ENCODE results near the gene CEP68. TPM values are rescaled to one million over a fixed set of nuclear protein-coding genes. Genes with fewer than 3 reads are reported as not detected.
"Not testable (repeated sequence)": the region's sequence is repeated elsewhere in the genome, so short reads cannot be mapped to it uniquely, and the experiment has no call there.

CEP68 gene
- total RNA-seq, 1 donor from 2014 or later: 25.0 TPM

DNA sequence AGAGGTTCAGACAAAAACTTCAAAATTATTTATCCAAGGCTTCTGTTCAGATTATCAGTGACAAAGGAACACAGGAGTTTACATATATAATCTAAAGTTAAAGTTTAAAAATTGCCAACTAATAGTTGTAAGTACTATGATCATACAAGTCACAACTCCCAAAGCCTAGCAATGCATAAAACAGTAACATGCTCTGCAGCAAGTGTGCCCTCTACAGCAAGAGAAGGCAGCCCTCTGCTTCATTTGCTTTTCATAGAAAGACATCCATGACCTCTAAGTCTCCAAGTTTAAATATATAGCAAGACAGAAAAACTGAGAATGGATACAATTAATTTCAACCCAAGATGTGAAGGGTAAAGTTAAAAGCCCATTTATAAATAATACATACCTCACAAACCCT, 60.4 kb downstream of the CEP68 start:
- H3K36me3 ChIP-seq: no peaks in the 10 kb centered on the region
- no peak for DNase-seq (ENCODE audit: extremely low spot score in 2 of 2)
- H3K4me1 ChIP-seq: peaks cover 92% of the 10 kb centered on the region
- no peaks in the 10 kb centered on the region for H3K9me3 ChIP-seq
- H3K27ac ChIP-seq: no peak overlapping the region
- intact Hi-C loops (cut with DNase I): no loop called here
- H3K27me3 ChIP-seq: no peaks in the 10 kb centered on the region
- H3K4me3 ChIP-seq: no peak overlapping the region
- TF ChIP-seq POLR2A (IDR thresholded peaks at IDR 0.05) (no peak), POLR2AphosphoS5 (IDR thresholded peaks at IDR 0.05; ENCODE audit: insufficient read depth in 1 of 2, low read depth in 1 of 2) (no peak)
- TF ChIP-seq, protein P1, sequence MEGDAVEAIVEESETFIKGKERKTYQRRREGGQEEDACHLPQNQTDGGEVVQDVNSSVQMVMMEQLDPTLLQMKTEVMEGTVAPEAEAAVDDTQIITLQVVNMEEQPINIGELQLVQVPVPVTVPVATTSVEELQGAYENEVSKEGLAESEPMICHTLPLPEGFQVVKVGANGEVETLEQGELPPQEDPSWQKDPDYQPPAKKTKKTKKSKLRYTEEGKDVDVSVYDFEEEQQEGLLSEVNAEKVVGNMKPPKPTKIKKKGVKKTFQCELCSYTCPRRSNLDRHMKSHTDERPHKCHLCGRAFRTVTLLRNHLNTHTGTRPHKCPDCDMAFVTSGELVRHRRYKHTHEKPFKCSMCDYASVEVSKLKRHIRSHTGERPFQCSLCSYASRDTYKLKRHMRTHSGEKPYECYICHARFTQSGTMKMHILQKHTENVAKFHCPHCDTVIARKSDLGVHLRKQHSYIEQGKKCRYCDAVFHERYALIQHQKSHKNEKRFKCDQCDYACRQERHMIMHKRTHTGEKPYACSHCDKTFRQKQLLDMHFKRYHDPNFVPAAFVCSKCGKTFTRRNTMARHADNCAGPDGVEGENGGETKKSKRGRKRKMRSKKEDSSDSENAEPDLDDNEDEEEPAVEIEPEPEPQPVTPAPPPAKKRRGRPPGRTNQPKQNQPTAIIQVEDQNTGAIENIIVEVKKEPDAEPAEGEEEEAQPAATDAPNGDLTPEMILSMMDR (IDR thresholded peaks at IDR 0.05): no peak

DNA sequence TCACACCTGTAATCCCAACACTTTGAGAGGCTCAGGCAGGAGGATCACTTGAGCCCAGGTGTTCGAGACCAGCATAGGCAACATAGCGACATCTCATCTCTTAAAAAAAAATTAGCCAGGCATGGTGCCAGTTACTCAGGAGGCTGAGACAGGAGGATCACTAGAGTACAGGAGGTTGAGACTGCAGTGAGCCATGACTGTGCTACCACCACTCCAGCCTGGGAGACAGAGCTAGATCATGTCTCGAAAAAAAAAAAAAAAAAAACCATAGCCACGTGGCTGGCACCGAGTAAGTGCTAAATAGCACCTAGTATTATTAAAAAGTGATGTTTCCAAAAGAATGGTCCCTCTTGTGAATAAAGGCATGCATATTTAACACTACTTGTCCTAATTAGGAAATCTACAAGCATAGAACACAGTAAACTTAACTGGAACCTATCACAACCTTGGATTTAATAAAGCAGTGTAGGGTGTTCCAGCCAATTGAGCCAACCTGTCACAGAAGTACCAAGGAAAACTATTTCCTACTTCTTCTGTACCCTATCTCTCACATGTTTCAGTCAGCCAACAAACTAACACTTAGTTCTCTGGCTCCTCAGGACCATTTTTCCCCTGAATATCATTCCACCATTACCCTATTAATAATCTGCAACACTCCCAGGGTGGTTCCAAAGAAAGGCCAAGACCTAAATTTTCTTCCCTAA, 64.9 kb downstream of the CEP68 start:
- Histone ChIP-seq H3K36me3 (no peaks in the 10 kb centered on the region), H3K27ac (no peak overlapping the region), H3K27me3 (no peaks in the 10 kb centered on the region), H3K4me1 (peaks cover 96% of the 10 kb centered on the region), H3K9me3 (no peaks in the 10 kb centered on the region), H3K4me3 (no peak overlapping the region)
- DNase-seq (ENCODE audit: extremely low spot score in 2 of 2): no peak
- intact Hi-C loops (cut with DNase I): no loop called here
- TF ChIP-seq, protein P1 (IDR thresholded peaks at IDR 0.05): no peak
- TF ChIP-seq POLR2AphosphoS5 (IDR thresholded peaks at IDR 0.05; ENCODE audit: insufficient read depth in 1 of 2, low read depth in 1 of 2): no peak
- TF ChIP-seq POLR2A (IDR thresholded peaks at IDR 0.05): no peak

DNA sequence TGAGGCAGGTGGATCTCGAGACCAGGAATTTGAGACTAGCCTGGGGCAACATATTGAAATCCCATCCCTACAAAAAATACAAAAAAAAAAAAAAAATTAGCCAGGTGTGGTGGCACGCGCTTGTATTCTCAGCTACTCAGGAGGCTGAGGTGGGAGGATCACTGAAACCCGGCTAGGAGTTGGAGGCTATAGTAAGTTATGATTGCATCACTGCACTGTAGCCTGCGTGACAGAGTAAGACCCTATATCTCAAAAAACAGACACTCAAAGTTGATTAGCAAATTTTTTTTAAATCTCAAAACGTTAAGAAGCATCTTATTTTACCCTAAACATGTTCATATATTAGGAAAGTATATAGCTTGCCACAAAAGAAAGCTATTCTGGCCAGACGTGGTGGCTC, 66.1 kb downstream of the CEP68 start:
- no peak overlapping the region for H3K27ac ChIP-seq
- TF ChIP-seq POLR2AphosphoS5 (IDR thresholded peaks at IDR 0.05; ENCODE audit: insufficient read depth in 1 of 2, low read depth in 1 of 2) (no peak), POLR2A (IDR thresholded peaks at IDR 0.05) (no peak)
- TF ChIP-seq, protein P1 (IDR thresholded peaks at IDR 0.05): no peak
- H3K4me1 ChIP-seq: peaks cover 96% of the 10 kb centered on the region
- no peak for DNase-seq (ENCODE audit: extremely low spot score in 2 of 2)
- no peaks in the 10 kb centered on the region for H3K36me3 ChIP-seq
- intact Hi-C loops (cut with DNase I): no loop called here
- no peaks in the 10 kb centered on the region for H3K27me3 ChIP-seq
- H3K4me3 ChIP-seq: no peak overlapping the region
- no peaks in the 10 kb centered on the region for H3K9me3 ChIP-seq

DNA sequence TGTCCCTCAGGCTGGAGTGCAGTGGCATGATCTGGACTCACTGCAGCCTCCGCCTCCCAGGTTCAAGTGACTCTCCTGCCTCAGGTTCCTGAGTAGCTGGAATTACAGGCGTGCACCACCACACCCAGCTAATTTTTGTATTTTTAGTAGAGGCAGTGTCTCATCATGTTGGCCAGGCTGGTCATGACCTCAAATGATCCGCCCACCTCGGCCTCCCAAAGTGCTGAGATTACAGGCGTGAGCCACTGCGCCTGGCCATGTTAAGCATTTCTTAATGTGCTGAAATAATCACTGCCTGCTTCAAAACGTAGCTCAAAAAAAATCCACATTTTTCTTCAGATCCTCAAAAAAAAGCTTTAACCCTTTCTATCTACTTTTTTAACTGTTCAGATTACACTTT, 69.2 kb downstream of the CEP68 start:
- H3K4me3 ChIP-seq; H3K9me3 ChIP-seq; intact Hi-C loops (cut with DNase I); H3K36me3 ChIP-seq; H3K27me3 ChIP-seq; DNase-seq (ENCODE audit: extremely low spot score in 2 of 2): not testable (repeated sequence)
- H3K4me1 ChIP-seq: peaks cover 78% of the 10 kb centered on the region
- H3K27ac ChIP-seq: peak overlapping the region; percentile 98

DNA sequence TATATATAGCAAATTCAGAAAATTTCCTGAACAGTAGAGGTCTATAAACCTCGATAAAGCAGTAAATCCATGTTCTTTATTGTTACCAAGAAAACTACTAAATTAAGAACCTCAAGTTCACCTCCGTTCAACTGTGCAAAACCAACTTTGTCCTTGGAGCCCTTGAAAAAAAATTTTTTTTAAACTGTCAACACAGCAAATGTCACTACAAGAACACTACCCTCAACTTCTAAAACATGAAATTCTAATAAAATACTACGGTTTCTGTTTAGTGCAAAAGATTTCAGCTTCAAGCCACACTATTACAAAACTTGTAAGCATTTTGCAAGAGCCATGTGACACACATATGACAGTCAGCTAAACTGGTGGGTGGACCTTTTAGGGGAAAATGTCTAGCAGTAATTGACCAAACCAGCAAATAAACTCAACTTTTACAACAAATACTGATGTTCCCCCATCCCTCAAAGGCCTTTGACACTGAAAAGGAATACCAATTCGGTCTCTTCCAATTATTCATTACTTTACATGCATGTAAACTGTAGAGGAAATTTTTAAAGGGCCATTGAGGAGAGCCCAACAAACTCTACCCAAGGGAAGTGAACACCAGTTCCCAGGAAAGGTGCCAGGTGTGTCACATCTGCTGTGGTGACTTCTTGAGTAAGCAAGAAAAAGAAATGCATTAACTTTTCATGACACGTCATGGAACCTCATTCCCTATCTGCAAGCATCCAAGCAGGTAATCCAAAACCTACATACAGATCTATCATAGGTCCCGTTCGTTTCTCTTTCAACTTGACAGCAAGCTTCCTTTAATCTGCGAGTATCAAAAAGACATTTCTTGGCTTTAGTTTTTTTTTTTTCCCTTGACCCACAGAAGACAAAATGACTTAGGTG, 72.3 kb downstream of the CEP68 start:
- intact Hi-C loops (cut with DNase I): no loop called here
- Histone ChIP-seq H3K4me1 (peaks cover 56% of the 10 kb centered on the region), H3K27me3 (no peaks in the 10 kb centered on the region), H3K9me3 (no peaks in the 10 kb centered on the region), H3K4me3 (peak overlapping the region; percentile 98 to 99), H3K27ac (peak overlapping the region; percentile 98), H3K36me3 (no peaks in the 10 kb centered on the region)
- DNase-seq (ENCODE audit: extremely low spot score in 2 of 2): no peak
- TF ChIP-seq POLR2AphosphoS5 (IDR thresholded peaks at IDR 0.05; ENCODE audit: insufficient read depth in 1 of 2, low read depth in 1 of 2): peak in 1 of 2 donors; percentile 89
- no peak for TF ChIP-seq POLR2A (IDR thresholded peaks at IDR 0.05)
